Stimulated activated naive CD8-positive, alpha-beta T cell treated with anti-CD3 and anti-CD28 coated beads, Interleukin-15, amount 100 ng/mL, for 72 hours (primary cell): ENCODE measurements around the gene TFCP2.

Source experiments
- ATAC-seq: fragments of 150-1000 bp; cut with Tn5 transposase; 2 replicates; pipeline ENCODE4 v1.10.0; 2021; ENCODE audit warnings: mild to moderate bottlenecking, moderate library complexity
- DNase-seq, 2 donors: peaks; one replicate each; pipeline ENCODE4 v3.0.0; 2021 to 2022
- H3K27ac Mint-ChIP-seq, 2 donors: one replicate each; pipeline ENCODE4 v1.8.0; 2022; ENCODE audit warnings: mild to moderate bottlenecking in 2 of 2, mixed read lengths in 2 of 2, moderate library complexity in 2 of 2
- H3K27me3 Mint-ChIP-seq: one replicate; pipeline ENCODE4 v1.8.0; 2022; ENCODE audit warnings: mixed read lengths
- H3K4me1 Mint-ChIP-seq: one replicate; pipeline ENCODE4 v1.8.0; 2022; ENCODE audit warnings: mild to moderate bottlenecking, mixed read lengths
- H3K4me3 Mint-ChIP-seq, 2 donors: one replicate each; pipeline ENCODE4 v1.8.0; 2022; ENCODE audit warnings: mild to moderate bottlenecking in 2 of 2, mixed read lengths in 2 of 2, moderate library complexity in 1 of 2
- H3K9me3 Mint-ChIP-seq, 2 donors: one replicate each; pipeline ENCODE4 v1.8.0; 2022; ENCODE audit warnings: mixed read lengths in 2 of 2

Gene TFCP2

DNA sequence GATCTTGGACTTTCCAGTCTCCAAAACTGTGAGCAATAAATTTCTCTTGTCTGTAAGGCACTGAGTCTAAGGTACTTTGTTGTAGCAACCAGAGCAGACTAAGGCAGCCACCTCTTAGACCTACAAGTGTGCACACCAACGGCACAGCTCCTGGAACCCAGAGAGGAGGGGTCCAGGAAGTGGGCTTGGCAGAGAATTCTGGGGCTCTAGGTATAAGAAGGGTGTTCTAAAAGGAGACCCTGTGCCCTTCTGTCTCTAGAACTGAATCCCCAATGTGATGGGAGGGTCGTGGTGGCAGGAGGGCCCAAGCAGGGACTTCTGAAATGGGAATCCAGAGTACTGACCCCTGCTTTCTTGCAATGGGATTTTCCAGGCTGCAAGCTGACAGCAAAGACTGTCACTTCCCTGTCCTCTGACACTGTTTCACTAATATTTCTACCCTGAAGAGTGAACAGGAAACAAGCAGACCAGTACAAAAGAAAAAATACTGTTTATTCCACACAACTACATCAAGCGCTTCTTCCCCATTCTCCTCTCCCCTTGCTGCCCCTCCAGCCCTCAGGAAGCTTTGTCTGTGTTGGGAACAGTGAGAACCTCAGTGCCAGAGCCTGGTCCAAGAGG lies 13.6 kb upstream of the TFCP2 start:
- DNase-seq: no peak
- Mint-ChIP-seq H3K27me3 (no peaks in the 10 kb centered on the region), H3K9me3 (no peaks in the 10 kb centered on the region), H3K4me3 (no peak overlapping the region), H3K27ac (no peak overlapping the region), H3K4me1 (no peaks in the 10 kb centered on the region)
- no peak for ATAC-seq

DNA sequence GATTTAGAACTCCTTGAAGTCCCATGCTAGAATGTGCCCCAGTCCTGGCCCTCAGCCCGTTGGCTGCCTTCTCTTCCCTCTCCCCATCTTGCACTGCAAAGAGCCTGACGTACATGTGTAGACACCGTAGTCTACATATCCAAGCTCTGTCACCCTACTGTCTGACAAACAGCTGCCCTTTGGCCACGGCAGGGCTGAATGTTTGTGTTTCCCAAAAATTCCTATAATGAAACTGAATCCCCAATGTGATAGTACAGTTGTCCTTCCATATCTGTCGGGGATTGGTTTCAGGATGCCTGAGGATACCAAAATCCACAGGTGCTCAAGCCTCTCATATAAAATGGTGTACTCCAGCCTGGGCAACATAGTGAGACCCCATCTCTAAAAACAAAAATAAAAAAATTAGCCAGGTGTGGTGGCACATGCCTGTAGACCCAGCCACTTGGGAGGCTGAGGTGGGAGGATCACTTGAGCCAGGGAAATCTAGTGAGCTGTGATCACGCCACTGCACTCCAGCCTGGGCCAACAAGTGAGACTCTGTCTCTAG lies 12.3 kb upstream of the TFCP2 start:
- Mint-ChIP-seq H3K9me3 (no peaks in the 10 kb centered on the region), H3K4me3 (no peak overlapping the region), H3K4me1 (no peaks in the 10 kb centered on the region), H3K27ac (no peak overlapping the region), H3K27me3 (no peaks in the 10 kb centered on the region)
- ATAC-seq (no peak), DNase-seq (no peak)

DNA sequence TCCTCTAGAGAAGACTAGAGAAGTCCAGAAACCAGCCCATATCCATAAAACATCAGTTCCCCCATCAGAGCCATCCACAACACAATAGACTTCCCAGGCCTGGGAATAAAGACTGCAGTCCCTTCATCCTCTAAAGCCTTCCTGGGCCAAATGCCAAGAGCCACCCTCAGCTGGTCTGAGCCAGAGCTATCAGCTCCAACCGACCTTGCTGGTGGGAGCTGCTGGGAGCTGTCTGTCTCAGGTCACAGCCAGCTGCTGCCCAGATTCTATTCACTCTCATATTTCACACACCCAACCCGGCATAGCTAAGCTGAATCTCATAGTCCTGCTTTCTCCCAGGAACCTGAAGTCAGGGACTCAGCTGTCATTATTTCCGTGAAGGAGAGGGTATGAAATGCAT lies 10.9 kb upstream of the TFCP2 start:
- H3K9me3 Mint-ChIP-seq: no peaks in the 10 kb centered on the region
- H3K27ac Mint-ChIP-seq: no peak overlapping the region
- H3K27me3 Mint-ChIP-seq: no peaks in the 10 kb centered on the region
- no peak overlapping the region for H3K4me3 Mint-ChIP-seq
- DNase-seq (no peak), ATAC-seq (no peak)
- no peaks in the 10 kb centered on the region for H3K4me1 Mint-ChIP-seq

DNA sequence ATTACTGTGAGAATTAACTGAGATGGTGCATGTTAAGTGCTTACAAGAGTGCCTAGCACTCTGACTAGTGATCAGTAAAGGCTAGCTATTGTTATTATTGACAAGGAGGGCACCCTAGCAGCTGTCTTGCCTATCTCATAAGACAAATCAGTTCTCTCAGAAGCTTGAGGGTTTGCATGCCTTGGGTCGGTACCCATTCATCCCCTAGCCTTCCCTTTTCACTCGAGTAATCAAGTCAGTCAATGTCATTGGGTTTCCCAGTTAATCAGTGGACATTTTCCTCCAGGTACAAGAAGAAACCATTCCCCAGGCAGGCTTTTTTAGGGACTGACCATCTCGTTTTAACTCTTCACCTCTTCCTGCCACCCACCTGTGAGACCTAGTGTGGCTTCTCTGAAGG lies 10.4 kb upstream of the TFCP2 start:
- DNase-seq (no peak), ATAC-seq (no peak)
- Mint-ChIP-seq H3K4me1 (no peaks in the 10 kb centered on the region), H3K9me3 (no peaks in the 10 kb centered on the region), H3K4me3 (no peak overlapping the region), H3K27me3 (no peaks in the 10 kb centered on the region), H3K27ac (no peak overlapping the region)

DNA sequence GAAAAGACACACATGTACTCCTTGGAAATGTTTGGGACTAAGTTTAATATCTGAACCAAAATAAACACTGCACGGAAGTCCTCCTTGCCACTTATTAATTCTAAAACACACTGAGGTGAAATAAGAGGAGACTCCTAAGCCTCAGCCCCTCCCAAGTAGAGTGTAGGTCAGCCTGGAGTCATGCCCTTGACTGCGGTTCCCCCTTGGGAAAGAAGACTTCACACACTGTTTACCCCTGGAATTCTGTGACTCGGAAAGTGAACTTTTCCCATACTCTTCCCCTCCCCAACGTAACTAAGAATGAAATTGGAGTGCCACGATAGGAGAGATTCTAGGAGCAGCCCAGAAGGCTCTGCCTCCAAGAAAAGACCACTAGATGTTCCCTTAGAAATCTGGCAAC lies 8.6 kb upstream of the TFCP2 start:
- Mint-ChIP-seq H3K4me1 (no peaks in the 10 kb centered on the region), H3K27me3 (no peaks in the 10 kb centered on the region), H3K4me3 (no peak overlapping the region), H3K27ac (no peak overlapping the region), H3K9me3 (no peaks in the 10 kb centered on the region)
- DNase-seq (no peak), ATAC-seq (no peak)

DNA sequence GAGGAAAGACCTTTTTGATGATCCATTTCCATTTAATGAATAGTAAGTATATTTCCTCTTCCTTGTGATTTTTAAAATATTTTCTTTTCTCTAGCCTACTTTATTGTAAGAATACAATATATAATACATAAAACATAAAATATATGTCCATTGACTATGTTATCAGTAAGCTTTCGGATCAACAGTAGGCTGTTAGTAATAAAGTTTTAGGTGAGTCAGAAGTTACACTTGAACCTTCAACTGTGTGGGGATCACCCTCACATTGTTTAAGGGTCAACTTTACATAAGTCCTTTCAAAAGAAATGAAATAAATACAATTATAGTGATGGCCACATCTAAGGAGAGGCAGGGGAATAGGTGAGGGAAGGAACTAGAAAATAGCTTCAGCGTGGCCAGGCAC lies 5.0 kb upstream of the TFCP2 start:
- Mint-ChIP-seq H3K27me3 (no peaks in the 10 kb centered on the region), H3K4me3 (no peak overlapping the region), H3K27ac (no peak overlapping the region), H3K4me1 (no peaks in the 10 kb centered on the region), H3K9me3 (no peaks in the 10 kb centered on the region)
- no peak for ATAC-seq
- DNase-seq: no peak

DNA sequence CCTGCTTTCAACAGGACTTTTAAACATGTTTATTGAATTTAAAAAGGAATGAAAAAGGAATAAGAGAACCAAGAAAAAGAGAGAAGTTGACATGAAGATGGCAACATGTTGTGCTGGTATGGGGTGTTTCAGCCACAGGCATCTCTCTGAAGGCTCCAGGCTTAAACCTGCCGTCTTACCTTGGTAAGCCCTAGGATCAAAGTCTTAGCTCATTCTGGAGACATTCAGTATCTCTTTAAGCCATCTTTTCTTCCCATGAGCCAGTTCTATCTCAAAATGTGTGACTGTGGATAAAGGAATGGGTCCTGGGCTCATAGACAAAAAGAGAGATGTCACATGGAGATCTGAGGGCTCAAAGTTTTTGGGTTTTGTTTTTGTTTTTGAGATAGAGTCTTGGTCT lies 1.6 kb upstream of the TFCP2 start:
- peak overlapping the region in 1 of 2 donors; percentile 21 for H3K4me3 Mint-ChIP-seq
- H3K27me3 Mint-ChIP-seq: no peaks in the 10 kb centered on the region
- H3K4me1 Mint-ChIP-seq: peaks cover 2% of the 10 kb centered on the region
- ATAC-seq (no peak), DNase-seq (no peak)
- H3K9me3 Mint-ChIP-seq: no peaks in the 10 kb centered on the region
- H3K27ac Mint-ChIP-seq: no peak overlapping the region

DNA sequence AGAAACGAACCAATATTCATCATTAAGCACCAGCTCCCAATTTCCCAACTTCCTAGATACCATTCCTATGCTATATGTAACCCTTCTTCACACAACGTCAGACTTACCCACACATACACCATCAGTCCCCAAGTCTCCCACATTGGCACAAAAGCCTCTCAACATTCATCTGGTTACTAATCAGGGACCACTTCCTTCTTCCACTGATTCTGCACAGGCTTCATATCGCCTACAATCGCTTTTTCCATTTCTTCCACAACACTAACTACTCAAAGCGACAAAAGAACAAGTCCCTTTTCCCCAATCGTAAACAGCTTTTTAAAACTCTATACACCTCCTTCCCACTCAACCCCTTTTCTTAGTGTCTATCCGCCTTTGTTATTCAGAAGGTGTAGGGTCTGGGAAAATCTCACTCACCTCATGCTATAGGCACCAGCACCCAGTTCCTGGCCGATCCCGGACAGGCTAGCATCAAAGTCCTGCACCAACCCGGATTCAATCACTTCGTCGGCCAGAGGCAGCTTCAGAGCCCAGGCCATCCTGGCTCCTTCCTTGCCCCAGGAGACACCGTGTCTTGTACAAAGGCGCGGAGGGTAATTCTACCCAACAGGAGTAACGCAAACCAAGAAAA lies 936 bp downstream of the TFCP2 start:
- DNase-seq (no peak), ATAC-seq (peak; percentile 1)
- H3K9me3 Mint-ChIP-seq: no peaks in the 10 kb centered on the region

DNA sequence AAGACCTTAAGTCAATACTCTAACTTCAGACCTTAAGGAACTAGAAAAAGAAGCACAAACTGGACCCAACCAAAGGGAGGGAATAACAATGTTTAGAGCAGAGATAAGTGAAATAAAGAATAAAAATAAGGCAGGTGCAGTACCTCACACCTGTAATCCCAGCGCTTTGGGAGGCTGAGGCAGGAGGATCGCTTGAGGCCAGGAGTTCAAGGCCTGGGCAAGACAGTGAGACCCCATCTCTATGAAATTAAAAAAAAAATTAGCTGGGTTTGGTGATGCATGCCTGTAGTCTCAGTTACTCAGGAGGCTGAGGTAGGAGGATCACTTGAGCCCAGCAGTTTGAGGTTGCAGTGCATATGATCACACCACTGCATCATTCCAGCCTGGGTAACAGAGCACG lies 9.1 kb downstream of the TFCP2 start:
- no peaks in the 10 kb centered on the region for H3K9me3 Mint-ChIP-seq
- peaks cover 52% of the 10 kb centered on the region for H3K4me1 Mint-ChIP-seq
- no peaks in the 10 kb centered on the region for H3K27me3 Mint-ChIP-seq
- no peak for DNase-seq
- peak overlapping the region in 1 of 2 donors; percentile 65 for H3K27ac Mint-ChIP-seq
- H3K4me3 Mint-ChIP-seq: no peak overlapping the region
- ATAC-seq: no peak

More for the DNA sequence above, 936 bp downstream of the TFCP2 start:
- peaks cover 12% of the 10 kb centered on the region for H3K4me1 Mint-ChIP-seq
- no peak overlapping the region for H3K27ac Mint-ChIP-seq
- H3K4me3 Mint-ChIP-seq: no peak overlapping the region
- no peaks in the 10 kb centered on the region for H3K27me3 Mint-ChIP-seq

DNA sequence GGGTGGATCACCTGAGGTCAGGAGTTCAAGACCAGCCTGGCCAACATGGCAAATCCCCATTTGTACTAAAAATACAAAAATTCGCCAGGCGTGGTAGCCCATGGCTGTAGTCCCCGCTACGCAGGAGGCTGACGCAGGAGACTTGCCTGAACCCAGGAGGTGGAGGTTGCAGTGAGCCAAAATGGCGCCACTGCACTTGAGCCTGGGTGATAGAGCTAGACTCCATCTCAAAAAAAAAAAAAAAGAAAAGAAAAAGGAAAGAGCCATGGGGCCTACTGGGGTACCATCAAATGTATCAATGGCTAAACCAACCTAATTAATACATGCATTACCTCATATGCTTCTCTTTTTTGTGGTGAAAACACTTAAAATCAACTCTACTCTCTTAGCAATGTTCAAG lies 10.7 kb downstream of the TFCP2 start:
- Mint-ChIP-seq H3K4me3 (no peak overlapping the region), H3K27me3 (no peaks in the 10 kb centered on the region), H3K9me3 (no peaks in the 10 kb centered on the region), H3K27ac (no peak overlapping the region), H3K4me1 (peaks cover 47% of the 10 kb centered on the region)
- no peak for ATAC-seq
- no peak for DNase-seq

DNA sequence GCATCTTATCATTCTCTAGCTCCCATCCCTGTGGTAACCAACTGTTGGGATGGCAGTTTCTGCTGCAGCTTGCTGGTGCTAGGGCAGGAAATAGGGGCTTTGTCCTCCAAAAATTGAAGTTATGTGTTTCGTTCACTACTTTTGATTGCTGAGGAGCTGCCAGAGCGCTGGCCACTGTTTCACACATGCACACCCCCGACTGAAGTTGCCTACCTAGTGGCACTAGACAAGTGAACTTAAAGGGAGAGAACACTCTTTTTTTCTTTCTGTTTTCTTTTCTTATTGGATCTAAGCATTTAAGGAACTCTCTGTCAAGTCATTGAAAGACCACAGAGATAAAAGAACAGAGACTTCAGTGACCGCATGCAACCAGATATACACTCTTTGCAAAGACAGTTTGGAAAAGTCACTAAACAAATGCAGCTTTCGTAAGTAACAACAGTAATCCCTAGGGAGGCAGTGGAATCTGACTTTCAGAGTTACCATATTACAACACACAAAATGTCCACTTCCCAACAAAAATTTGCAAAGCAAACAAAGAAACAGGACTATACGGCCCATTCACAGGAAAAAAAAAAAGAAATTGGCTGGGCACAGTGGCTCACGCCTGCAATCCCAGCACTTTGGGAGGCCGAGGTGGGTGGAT lies 12.0 kb downstream of the TFCP2 start:
- Mint-ChIP-seq H3K27me3 (no peaks in the 10 kb centered on the region), H3K4me1 (peaks cover 40% of the 10 kb centered on the region), H3K27ac (no peak overlapping the region), H3K9me3 (no peaks in the 10 kb centered on the region), H3K4me3 (no peak overlapping the region)
- DNase-seq (no peak), ATAC-seq (no peak)

DNA sequence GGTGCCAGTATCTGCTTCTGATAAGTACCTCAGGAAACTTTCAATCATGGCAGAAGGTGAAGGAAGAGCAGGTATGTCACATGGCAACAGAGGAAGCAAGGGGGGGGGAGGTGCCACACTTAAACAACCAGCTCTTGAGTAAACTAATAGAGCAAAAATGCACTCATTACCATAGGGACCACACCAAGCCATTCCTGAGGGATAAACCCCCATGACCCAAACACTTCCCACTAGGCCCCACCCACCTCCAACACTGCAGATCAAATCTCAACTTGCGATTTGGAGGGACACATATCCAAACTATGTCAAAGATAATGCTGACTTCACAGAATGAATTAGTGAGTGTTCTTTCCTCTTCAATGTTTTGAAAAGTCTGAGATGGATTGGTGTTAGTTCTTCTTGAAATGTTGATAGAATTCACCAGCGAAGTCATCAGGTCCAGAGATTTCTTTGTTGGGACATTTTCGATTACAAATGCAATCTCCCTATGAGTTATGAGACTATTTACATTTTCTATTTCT lies 16.6 kb downstream of the TFCP2 start:
- ATAC-seq (no peak), DNase-seq (no peak)
- Mint-ChIP-seq H3K9me3 (no peaks in the 10 kb centered on the region), H3K4me1 (peaks cover 5% of the 10 kb centered on the region), H3K27me3 (no peaks in the 10 kb centered on the region), H3K27ac (no peak overlapping the region), H3K4me3 (no peak overlapping the region)

DNA sequence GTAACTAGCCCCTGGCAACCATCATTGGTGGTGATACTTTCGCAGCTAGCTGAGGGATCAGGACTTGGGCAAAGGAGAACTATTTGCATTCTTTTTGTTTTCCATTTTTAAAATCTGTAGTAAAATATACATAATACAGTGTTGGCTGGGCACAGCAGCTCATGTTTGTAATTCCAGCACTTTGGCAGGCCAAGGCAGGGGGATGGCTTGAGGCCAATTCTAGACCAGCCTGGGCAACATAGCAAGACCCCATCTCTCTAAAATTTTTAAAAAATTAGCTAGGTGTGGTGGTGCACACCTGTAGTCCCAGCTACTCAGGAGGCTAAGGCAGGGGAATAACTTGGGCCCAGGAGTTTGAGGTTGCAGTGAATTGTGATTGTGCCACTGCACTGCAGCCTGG lies 20.0 kb downstream of the TFCP2 start:
- Mint-ChIP-seq H3K27ac (no peak overlapping the region), H3K9me3 (no peaks in the 10 kb centered on the region), H3K27me3 (no peaks in the 10 kb centered on the region), H3K4me1 (peaks cover 5% of the 10 kb centered on the region), H3K4me3 (no peak overlapping the region)
- ATAC-seq (no peak), DNase-seq (no peak)

DNA sequence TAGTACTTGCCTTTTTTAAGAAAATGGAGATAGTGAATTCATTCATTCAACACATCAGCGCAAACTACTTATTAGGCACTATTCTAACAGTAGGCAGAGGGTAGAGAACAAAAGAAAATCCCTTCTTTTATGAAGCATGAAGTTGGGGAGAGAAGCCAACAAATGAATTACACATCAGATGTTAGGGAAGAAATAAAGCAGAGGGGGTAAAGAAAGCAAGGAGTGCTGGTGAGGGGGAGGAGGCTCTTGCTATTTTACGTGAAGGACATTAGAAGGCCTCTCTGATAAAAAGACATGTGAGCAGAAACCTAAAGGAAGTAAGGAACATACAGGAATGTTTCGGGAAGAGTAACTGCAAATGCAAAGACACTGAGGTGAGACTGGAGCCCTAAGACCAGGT lies 22.2 kb downstream of the TFCP2 start:
- no peaks in the 10 kb centered on the region for H3K27me3 Mint-ChIP-seq

DNA sequence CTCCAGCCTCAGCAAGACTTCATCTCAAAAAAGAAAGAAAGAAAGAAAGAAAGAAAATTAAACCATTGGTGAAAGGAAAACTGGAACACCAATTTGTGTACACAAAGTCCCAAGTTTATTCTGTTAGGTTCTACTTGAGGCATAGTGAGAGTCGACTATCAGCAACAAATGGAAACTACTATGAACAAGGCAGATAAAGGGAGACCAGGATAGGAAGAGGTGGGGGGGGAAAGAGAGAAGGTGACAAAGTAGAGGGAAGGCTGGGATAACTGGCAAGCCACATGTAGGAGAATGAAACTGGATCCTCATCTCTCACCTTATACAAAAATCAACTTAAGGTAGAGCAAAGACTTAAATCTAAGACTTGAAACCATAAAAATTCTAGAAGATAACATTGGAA lies 25.6 kb downstream of the TFCP2 start:
- Mint-ChIP-seq H3K27ac (no peak overlapping the region), H3K27me3 (no peaks in the 10 kb centered on the region), H3K4me1 (peaks cover 12% of the 10 kb centered on the region), H3K4me3 (no peak overlapping the region), H3K9me3 (no peaks in the 10 kb centered on the region)
- ATAC-seq: no peak
- no peak for DNase-seq

More for the DNA sequence above, 22.2 kb downstream of the TFCP2 start:
- no peak for ATAC-seq
- DNase-seq: no peak
- Mint-ChIP-seq H3K9me3 (no peaks in the 10 kb centered on the region), H3K4me3 (no peak overlapping the region), H3K27ac (no peak overlapping the region), H3K4me1 (peaks cover 12% of the 10 kb centered on the region)

DNA sequence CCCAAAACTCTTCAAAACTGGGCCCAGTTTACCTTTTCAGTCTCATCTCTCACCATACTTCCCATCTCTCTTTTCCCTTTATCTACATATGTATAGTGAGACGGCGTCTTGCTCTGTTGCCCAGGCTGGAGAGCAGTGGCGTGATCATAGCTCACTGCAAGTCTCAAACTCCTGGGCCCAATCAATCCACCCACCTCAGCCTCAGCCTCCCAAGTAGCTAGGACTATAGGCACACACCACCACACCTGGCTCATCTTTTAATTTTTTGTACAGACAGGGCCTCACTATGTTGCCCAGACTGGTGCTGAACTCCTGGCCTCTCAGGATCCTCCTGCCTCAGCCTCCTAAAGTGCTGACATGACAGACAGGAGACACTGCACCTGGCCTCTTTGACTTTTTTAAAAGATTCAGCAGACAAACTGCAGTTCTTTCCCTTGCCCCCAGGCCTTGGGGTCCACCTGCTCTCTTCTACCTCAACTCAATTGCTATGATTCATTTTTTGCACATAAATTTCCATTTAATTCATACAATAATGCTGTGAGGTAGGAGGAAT lies 33.6 kb downstream of the TFCP2 start:
- ATAC-seq (no peak), DNase-seq (no peak)
- no peaks in the 10 kb centered on the region for H3K9me3 Mint-ChIP-seq
- no peaks in the 10 kb centered on the region for H3K27me3 Mint-ChIP-seq
- peak overlapping the region in 1 of 2 donors; percentile 46 for H3K27ac Mint-ChIP-seq
- no peak overlapping the region for H3K4me3 Mint-ChIP-seq
- no peaks in the 10 kb centered on the region for H3K4me1 Mint-ChIP-seq
